HepG2 (cell line): ENCODE measurements around the gene TFPI. TPM values are rescaled to one million over a fixed set of nuclear protein-coding genes. Genes with fewer than 3 reads are reported as not detected.

ENCODE experiments used
- CAMTA2 ChIP-seq: sonication (generic); formaldehyde crosslinking; IDR thresholded peaks from 2 replicates; pipeline ENCODE4 v1.4.0; 2020; ENCODE audit warnings: mild to moderate bottlenecking, missing genetic modification reagents, borderline replicate concordance
- FOXA1 ChIP-seq, 2 experiments: fragments of 450-650 bp in 1 of 2; sonication (generic) in 1 of 2; formaldehyde crosslinking in 1 of 2; IDR thresholded peaks; 2 replicates each; pipeline versions ENCODE4 v1.4.0 to v1.6.1; 2016 to 2020; ENCODE audit warnings: missing genetic modification reagents in 1 of 2
- HES4 ChIP-seq: sonication (generic); formaldehyde crosslinking; IDR thresholded peaks from 2 replicates; pipeline ENCODE4 v1.9.0; 2021; ENCODE audit warnings: mild to moderate bottlenecking, missing genetic modification reagents, borderline replicate concordance
- SIN3A ChIP-seq: IDR thresholded peaks from 2 replicates; pipeline ENCODE4 v1.6.1; 2011; ENCODE audit warnings: low read depth, mild to moderate bottlenecking, control low read depth, low read length, borderline replicate concordance
- SMARCC2 ChIP-seq: fragments of 450-650 bp; IDR thresholded peaks from 2 replicates; pipeline ENCODE4 v1.6.1; 2017; ENCODE audit warnings: antibody characterized with exemption, mild to moderate bottlenecking
- SRY ChIP-seq: sonication (generic); formaldehyde crosslinking; IDR thresholded peaks from 2 replicates; pipeline ENCODE4 v1.8.0; 2022; ENCODE audit warnings: mild to moderate bottlenecking, missing genetic modification reagents
- TCF12 ChIP-seq, 2 experiments: fragments of 450-650 bp in 1 of 2; sonication (generic) in 1 of 2; formaldehyde crosslinking in 1 of 2; IDR thresholded peaks; 2 replicates each; pipeline versions ENCODE4 v1.6.1 to v1.8.0; 2017 to 2022; ENCODE audit warnings: antibody characterized with exemption in 1 of 2, mild to moderate bottlenecking in 1 of 2, missing genetic modification reagents in 1 of 2, moderate library complexity in 1 of 2
- YEATS2 ChIP-seq: sonication (generic); formaldehyde crosslinking; IDR thresholded peaks from 2 replicates; pipeline ENCODE4 v1.4.0; 2020; ENCODE audit warnings: missing genetic modification reagents, borderline replicate concordance
- ZBTB38 ChIP-seq: sonication (generic); formaldehyde crosslinking; IDR thresholded peaks from 2 replicates; pipeline ENCODE4 v1.5.1; 2020; ENCODE audit warnings: mild to moderate bottlenecking, missing genetic modification reagents
- ZNF383 ChIP-seq: sonication (generic); formaldehyde crosslinking; IDR thresholded peaks from 2 replicates; pipeline ENCODE4 v1.4.0; 2020; ENCODE audit warnings: missing genetic modification reagents, mild to moderate bottlenecking, borderline replicate concordance
- ZNF501 ChIP-seq: sonication (generic); formaldehyde crosslinking; IDR thresholded peaks from 2 replicates; pipeline ENCODE4 v1.5.1; 2020; ENCODE audit warnings: mild to moderate bottlenecking, moderate library complexity, missing genetic modification reagents
- ZNF607 ChIP-seq: sonication (generic); formaldehyde crosslinking; IDR thresholded peaks from 2 replicates; pipeline ENCODE4 v1.5.1; 2020; ENCODE audit warnings: missing genetic modification reagents, mild to moderate bottlenecking, borderline replicate concordance
- ZNF713 ChIP-seq: sonication (generic); formaldehyde crosslinking; IDR thresholded peaks from 2 replicates; pipeline ENCODE4 v1.4.0; 2020; ENCODE audit warnings: mild to moderate bottlenecking, missing genetic modification reagents
- ZNF776 ChIP-seq: sonication (generic); formaldehyde crosslinking; IDR thresholded peaks from 2 replicates; pipeline ENCODE4 v1.4.0; 2020; ENCODE audit warnings: mild to moderate bottlenecking, missing genetic modification reagents
- polyA plus RNA-seq, 8 experiments: library from polyadenylated mRNA; depleted of rRNA in 3 of 8; stranded (reverse) in 7 of 8; unstranded in 1 of 8; fragments of >200 nt; fragmentation: Illumina TruSeq in 4 of 8; extraction: Trizol in 4 of 8; gene quantifications; 2 replicates each; pipeline versions ENCODE4 v1.2.1 to v1.2.3, GENCODE V29; 2011 to 2016; ENCODE audit warnings: low read depth in 4 of 8, missing spikeins in 1 of 8, mixed read lengths in 1 of 8; ENCODE audit not compliant: insufficient read depth in 1 of 8
- total RNA-seq, 5 experiments: library from RNA; depleted of rRNA; stranded (reverse); fragments of >200 nt; fragmentation: Illumina TruSeq; extraction: Trizol; gene quantifications; 2 replicates each; pipeline ENCODE4 v1.2.3, GENCODE V29; 2016; ENCODE audit warnings: low read depth in 1 of 5
- TF ChIP-seq, protein P1 (sequence below): sonication (generic); formaldehyde crosslinking; IDR thresholded peaks from 2 replicates; pipeline ENCODE4 v1.4.0; 2020; ENCODE audit warnings: missing genetic modification reagents
- TF ChIP-seq, protein P2 (sequence below): sonication (generic); formaldehyde crosslinking; IDR thresholded peaks from 2 replicates; pipeline ENCODE4 v1.4.0; 2020; ENCODE audit warnings: mild to moderate bottlenecking, missing genetic modification reagents, borderline replicate concordance
- TF ChIP-seq, protein P3 (sequence below): sonication (generic); formaldehyde crosslinking; IDR thresholded peaks from 2 replicates; pipeline ENCODE4 v1.4.0; 2020; ENCODE audit warnings: missing genetic modification reagents

TFPI gene
- total and polyA plus RNA-seq, 2 of the 13 experiments (the other 11 are each of a cell fraction or from before 2014, with no cell fraction given), result 301 to 436 TPM

DNA sequence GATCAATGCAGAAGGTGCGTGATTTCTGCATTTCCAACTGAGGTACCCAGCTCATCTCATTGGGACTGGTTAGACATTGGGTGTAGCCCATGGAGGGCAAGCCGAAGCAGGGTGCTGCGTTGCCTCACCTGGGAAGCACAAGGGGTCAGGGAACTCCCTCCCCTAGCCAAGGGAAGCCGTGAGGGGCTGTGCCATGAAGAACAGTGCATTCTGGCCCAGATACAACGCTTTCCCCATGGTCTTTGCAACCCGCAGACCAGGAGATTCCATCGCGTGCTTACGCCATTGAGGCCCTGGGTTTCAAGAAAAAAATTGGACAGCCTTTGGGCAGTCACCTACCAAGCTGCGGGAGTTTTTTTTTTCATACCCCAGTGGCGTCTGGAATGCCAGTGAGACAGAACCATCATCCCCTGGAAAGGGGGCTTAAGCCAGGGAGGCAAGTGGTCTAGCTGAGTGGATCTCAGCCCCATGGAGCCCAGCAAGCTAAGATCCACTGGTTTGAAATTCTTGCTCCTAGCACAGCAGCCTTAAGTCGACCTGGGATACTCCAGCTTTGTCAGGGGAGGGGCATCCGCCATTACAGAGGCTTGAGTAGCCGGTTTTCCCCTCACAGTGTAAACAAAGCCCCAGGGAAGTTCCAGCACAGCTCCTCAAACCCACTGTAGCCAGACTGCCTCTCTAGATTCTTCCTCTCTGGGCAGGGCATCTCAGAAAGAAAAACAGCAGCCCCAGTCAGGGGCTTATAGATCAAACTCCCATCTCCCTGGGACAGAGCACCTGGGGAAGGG, 21.7 kb downstream of the TFPI start (continued):
- TF ChIP-seq, protein P1, sequence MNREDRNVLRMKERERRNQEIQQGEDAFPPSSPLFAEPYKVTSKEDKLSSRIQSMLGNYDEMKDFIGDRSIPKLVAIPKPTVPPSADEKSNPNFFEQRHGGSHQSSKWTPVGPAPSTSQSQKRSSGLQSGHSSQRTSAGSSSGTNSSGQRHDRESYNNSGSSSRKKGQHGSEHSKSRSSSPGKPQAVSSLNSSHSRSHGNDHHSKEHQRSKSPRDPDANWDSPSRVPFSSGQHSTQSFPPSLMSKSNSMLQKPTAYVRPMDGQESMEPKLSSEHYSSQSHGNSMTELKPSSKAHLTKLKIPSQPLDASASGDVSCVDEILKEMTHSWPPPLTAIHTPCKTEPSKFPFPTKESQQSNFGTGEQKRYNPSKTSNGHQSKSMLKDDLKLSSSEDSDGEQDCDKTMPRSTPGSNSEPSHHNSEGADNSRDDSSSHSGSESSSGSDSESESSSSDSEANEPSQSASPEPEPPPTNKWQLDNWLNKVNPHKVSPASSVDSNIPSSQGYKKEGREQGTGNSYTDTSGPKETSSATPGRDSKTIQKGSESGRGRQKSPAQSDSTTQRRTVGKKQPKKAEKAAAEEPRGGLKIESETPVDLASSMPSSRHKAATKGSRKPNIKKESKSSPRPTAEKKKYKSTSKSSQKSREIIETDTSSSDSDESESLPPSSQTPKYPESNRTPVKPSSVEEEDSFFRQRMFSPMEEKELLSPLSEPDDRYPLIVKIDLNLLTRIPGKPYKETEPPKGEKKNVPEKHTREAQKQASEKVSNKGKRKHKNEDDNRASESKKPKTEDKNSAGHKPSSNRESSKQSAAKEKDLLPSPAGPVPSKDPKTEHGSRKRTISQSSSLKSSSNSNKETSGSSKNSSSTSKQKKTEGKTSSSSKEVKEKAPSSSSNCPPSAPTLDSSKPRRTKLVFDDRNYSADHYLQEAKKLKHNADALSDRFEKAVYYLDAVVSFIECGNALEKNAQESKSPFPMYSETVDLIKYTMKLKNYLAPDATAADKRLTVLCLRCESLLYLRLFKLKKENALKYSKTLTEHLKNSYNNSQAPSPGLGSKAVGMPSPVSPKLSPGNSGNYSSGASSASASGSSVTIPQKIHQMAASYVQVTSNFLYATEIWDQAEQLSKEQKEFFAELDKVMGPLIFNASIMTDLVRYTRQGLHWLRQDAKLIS (CRISPR knock-in tag), result 0 out of 2 replicates have a peak, but pooled peaks have one; percentile 73
- peak; percentile 44; the same call in 1 of the 2 replicates for TF ChIP-seq SRY (CRISPR knock-in tag)
- TF ChIP-seq ZNF383, result no peak
- TF ChIP-seq, protein P2, sequence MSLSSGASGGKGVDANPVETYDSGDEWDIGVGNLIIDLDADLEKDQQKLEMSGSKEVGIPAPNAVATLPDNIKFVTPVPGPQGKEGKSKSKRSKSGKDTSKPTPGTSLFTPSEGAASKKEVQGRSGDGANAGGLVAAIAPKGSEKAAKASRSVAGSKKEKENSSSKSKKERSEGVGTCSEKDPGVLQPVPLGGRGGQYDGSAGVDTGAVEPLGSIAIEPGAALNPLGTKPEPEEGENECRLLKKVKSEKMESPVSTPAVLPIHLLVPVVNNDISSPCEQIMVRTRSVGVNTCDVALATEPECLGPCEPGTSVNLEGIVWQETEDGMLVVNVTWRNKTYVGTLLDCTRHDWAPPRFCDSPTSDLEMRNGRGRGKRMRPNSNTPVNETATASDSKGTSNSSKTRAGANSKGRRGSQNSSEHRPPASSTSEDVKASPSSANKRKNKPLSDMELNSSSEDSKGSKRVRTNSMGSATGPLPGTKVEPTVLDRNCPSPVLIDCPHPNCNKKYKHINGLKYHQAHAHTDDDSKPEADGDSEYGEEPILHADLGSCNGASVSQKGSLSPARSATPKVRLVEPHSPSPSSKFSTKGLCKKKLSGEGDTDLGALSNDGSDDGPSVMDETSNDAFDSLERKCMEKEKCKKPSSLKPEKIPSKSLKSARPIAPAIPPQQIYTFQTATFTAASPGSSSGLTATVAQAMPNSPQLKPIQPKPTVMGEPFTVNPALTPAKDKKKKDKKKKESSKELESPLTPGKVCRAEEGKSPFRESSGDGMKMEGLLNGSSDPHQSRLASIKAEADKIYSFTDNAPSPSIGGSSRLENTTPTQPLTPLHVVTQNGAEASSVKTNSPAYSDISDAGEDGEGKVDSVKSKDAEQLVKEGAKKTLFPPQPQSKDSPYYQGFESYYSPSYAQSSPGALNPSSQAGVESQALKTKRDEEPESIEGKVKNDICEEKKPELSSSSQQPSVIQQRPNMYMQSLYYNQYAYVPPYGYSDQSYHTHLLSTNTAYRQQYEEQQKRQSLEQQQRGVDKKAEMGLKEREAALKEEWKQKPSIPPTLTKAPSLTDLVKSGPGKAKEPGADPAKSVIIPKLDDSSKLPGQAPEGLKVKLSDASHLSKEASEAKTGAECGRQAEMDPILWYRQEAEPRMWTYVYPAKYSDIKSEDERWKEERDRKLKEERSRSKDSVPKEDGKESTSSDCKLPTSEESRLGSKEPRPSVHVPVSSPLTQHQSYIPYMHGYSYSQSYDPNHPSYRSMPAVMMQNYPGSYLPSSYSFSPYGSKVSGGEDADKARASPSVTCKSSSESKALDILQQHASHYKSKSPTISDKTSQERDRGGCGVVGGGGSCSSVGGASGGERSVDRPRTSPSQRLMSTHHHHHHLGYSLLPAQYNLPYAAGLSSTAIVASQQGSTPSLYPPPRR (CRISPR knock-in tag), result no peak
- no peak for TF ChIP-seq HES4 (CRISPR knock-in tag)
- TF ChIP-seq ZNF776, result 0 out of 2 replicates have a peak, but pooled peaks have one; percentile 39
- no peak for TF ChIP-seq TCF12 (IDR thresholded peaks at IDR 0.05)
- TF ChIP-seq TCF12 (CRISPR knock-in tag; IDR thresholded peaks at IDR 0.05), result 0 out of 2 replicates have a peak, but pooled peaks have one; percentile 49
- TF ChIP-seq CAMTA2 (CRISPR knock-in tag), result 0 out of 2 replicates have a peak, but pooled peaks have one; percentile 44
- no peak for TF ChIP-seq YEATS2 (CRISPR knock-in tag)
- peak; percentile 23; the same call in 1 of the 2 replicates for TF ChIP-seq ZNF607
- TF ChIP-seq FOXA1 (IDR thresholded peaks at IDR 0.05), result no peak
- TF ChIP-seq FOXA1 (CRISPR knock-in tag; IDR thresholded peaks at IDR 0.05), result no peak
- no peak for TF ChIP-seq ZNF713
- peak; percentile 70 for TF ChIP-seq ZBTB38 (CRISPR knock-in tag)
- 0 out of 2 replicates have a peak, but pooled peaks have one; percentile 56 for TF ChIP-seq ZNF501 (CRISPR knock-in tag)
- TF ChIP-seq SMARCC2, result no peak
- no peak for TF ChIP-seq SIN3A
- TF ChIP-seq, protein P3, sequence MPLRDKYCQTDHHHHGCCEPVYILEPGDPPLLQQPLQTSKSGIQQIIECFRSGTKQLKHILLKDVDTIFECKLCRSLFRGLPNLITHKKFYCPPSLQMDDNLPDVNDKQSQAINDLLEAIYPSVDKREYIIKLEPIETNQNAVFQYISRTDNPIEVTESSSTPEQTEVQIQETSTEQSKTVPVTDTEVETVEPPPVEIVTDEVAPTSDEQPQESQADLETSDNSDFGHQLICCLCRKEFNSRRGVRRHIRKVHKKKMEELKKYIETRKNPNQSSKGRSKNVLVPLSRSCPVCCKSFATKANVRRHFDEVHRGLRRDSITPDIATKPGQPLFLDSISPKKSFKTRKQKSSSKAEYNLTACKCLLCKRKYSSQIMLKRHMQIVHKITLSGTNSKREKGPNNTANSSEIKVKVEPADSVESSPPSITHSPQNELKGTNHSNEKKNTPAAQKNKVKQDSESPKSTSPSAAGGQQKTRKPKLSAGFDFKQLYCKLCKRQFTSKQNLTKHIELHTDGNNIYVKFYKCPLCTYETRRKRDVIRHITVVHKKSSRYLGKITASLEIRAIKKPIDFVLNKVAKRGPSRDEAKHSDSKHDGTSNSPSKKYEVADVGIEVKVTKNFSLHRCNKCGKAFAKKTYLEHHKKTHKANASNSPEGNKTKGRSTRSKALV (CRISPR knock-in tag), result no peak
